Mucosa of gallbladder (tissue), 1 donor: Measurements from ENCODE around the gene SH3TC1. TPM values are rescaled to one million over a fixed set of nuclear protein-coding genes. Genes with fewer than 3 reads are reported as not detected.

ENCODE experiments used
- DNase-seq: peaks from one replicate; pipeline ENCODE4 v3.0.0-alpha.2; 2020; ENCODE audit warnings: low spot score
- total RNA-seq: library from RNA; stranded (reverse); gene quantifications from one replicate; pipeline ENCODE4 v1.2.1, GENCODE V29; 2021
- donor health status: DM: no; HTN: no; CAD: no.

The SH3TC1 gene
- total RNA-seq, 1 donor from 2014 or later, result 50.9 TPM

DNA sequence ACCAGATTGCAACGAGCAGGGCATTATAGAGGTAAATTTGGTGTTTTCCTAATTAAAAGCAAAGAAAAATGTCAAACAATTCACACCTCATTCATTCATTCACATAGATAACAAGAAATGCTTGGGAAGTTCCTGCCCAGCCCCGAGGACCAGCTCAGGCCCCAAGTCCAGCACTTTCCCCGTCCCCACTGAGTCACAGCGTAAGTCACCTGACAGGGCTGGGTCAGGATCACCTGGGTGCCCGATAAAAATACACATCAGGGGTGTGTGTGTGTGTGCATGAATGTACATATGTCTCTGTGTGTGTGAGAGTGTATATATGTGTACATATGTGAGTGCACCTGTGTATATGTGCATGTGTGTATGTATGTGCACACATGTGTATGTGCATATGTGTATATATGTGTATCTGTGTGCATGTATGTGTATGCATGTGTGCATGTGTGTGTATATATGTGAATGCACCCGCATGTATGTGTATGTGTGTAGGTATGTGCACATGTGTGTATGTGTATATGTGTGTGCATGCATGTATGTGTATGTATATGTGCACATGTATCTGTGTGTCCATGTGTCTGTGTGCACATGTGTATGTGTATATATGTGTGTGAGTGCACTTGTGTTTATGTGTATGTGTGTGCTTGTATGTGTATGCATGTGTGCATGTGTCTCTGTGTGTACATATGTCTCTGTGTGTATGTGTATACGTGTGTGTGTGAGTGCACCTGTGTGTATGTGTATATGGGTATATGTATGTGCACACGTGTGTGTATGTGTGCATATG is 18.6 kb upstream of the SH3TC1 start:
- DNase-seq, result no peak

GRCh38 chr4:8181119-8181518 is 18.0 kb upstream of the SH3TC1 start:
- DNase-seq, result no peak

DNA sequence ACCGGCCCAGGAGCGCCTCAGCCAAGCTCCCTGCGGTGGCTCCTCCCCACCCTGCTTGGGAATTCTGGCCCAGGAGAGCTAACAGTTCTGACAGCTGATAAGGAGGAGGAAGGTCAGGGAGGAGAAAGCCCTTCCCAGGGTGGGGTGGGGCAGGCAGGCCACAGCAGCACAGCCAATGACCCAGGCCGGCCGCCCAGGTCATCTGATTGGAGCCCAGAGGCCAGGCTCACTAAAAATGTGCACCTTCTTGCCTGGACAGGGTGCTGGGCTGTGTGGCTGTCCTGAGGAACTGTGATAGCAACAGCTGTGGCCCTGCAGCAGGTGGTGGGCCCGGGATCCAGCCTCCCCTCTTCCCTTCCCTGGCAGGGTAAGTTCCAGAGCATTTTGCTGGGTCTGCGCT is 17.2 kb upstream of the SH3TC1 start:
- DNase-seq, result no peak

GRCh38 chr4:8182294-8182693 is 16.8 kb upstream of the SH3TC1 start:
- DNase-seq, result no peak

DNA sequence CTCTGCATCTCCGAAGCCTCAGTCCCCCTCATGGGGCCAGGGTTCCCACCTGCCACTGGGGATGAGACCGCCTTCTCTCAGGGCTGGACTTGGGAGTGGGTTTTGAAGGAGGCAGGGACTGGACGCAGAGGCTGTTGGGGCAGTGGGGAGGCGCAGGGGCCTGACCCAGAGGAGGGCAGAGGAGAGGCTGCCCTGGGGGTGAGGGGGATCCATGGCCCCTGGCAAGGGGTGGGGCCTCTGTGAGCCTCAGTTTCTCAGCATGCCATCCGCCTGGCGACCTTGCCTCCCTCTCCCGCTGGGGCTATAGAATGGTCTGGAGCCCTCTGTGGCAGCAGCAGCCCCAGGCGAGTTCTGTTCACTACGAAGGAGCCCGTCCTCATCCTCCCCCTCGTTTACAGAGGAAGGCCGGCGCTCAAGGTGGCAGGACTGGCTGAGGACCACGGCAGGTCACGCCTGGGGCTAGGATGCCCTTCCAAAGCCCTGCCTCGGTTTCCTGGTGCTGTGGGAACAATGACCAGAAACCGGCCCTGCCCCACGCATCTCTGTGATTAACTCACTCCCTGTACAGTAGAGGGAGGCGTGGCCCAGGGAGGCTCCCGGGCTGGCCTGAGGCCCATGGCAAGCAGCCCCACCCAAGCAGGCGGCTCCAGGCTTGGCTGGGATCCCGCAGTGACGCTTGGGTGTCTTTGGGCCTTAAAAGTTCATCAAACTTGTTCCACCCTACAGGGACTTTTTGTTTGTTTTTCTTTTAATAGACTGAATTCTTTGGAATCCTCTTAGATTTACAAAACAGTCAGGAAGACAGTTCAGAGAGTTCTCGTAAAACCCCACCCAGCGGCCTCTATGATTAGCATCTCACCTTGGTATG is 16.0 kb upstream of the SH3TC1 start:
- DNase-seq, result peak; percentile 88

GRCh38 chr4:8184061-8184460 is 15.0 kb upstream of the SH3TC1 start:
- no peak for DNase-seq

DNA sequence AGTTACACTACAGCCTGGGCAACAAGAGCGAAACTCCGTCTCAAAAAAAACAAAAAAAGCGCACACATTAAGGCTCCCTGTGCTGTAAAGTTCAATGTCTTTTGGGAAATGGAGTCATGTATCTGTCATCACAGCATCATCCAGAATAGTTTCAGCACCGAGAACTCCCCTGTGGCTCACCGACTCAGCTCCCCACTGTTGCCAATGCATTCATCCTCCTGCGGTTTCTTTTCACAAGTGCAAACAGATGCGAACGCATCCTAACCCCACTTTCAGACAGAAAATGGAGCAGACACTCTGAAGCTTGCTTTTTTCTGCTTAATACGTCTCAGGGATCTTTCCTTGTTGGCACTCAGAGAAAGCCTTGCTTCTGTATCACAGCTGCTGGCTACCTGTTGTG is 13.8 kb upstream of the SH3TC1 start:
- DNase-seq, result no peak

DNA sequence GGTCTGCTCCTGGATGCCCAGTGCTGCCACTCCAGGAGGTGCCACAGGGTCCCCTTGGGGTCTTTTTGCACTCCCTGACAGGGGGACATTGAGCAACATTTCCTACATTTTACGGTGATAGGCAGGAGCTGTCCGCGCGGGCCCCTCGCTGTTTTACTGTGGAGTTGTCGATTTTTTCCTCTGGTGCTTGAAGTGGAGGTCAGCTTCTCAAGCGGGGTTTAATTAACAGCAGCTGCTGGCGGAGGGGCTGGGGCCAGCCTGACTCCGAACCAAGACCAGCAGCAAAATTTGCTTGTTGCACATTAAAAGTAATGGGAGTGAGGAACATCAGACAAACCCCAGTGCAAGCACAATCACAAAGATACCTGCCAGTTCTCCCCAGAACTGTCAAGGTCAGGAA is 13.2 kb upstream of the SH3TC1 start:
- DNase-seq, result no peak

DNA sequence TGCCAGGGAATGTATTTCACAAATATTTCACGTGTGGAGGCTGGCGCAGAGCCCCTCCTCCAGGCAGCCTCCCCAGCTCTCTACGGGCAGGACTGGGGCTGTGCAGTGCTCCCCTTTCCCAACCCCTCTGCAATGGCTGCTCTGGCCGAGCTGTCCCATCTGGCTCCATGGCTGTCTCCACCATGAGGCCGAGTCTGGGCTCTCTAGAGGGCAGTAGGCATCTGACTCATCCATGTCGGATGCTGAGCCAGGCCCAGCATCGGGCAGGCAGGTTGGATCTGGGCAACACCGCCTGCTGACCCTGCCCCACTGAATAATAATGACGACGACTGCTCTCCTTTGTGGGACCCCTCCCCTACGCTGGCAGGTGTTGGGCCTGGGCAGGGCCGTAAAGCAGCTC is 11.0 kb upstream of the SH3TC1 start:
- DNase-seq, result no peak

DNA sequence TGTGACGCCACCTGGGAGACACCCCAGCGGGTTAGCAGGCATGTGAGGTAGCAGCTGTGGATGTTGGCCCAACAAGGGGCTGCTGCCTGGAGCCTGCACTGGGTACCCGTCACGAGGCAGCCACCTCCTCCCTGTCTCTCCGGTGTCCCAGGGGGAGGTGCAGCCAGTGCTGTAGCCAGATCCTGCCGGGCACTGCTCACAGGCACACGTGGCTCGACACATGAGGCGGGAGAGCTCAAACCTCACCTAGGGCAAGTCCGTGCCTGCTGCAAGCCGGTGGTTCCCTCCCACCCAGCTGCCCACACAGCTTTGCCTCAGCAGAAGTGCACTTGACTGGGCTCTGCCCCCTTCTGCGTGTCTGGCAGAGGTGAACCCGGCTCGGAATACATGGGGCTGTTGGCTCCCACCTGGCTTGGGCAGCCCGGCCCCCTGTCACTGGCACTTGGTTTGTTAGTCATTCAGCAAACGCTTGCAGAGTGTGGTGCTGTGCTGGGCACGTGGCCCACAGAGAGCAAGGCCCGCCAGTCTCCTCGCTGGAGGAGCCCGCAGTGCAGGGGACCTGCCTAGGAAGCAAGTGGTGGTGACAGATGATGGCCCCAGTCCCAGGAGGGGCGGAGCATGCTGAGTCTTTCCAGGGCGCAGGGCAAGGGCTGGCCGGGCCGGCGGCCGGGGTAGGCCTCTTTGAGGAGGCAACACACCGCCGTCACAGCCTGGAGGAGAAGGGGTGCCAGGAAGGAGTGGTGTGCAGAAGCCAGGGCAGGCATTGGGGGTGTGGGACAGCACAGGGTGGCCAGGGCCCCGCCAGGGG is 10.1 kb upstream of the SH3TC1 start:
- peak; percentile 71 for DNase-seq

DNA sequence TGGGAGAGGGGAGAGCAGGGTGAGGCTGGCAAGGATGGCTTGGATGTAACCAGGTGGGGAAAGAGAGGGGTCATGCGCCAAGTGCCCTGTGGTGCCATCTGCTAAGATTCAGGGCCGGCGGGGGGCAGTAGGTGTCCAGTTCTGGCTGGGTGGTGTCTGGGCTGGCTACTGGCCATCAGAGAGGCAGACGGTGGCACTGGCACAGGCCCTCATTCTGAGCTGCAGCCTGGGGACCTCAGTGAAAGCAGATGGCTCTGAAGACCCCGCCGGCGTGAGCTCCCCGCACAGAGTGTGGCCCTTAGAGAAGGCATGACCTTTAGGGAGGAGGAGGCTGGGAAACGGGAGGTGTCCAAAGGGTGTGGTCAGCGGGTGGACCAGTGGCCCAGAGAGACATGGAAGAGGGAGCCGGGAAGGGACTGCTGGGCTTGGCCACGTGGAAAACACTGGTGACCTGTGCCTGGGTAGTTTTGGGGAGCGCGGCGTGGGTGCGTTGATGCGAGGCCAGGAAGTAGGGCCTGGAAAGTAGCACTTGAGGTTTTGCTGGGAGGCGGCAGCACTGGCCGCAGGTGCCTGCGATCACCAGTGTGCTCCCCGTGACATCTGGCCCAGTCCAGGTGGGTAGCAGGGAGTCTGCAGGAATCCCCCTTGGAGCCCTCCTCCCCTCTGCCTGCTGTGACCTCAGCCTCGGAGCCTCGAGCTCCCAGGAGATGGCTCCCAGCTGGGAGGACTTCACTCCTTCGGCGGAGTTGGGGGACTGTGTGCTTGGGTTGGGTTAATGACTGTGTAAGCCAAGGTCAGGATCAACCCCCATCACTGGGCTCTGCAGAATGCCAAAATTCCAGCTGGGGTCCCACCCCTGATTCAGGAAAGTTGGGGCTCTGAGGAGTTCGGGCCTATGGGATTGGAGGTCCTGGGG is 9.3 kb upstream of the SH3TC1 start:
- no peak for DNase-seq

- DNase-seq, result peak; percentile 78
Measured at GRCh38 chr4:8191136-8191747, 7.8 kb upstream of the SH3TC1 start.

GRCh38 chr4:8192748-8193738 is 6.0 kb upstream of the SH3TC1 start:
- DNase-seq, result peak; percentile 73

DNA sequence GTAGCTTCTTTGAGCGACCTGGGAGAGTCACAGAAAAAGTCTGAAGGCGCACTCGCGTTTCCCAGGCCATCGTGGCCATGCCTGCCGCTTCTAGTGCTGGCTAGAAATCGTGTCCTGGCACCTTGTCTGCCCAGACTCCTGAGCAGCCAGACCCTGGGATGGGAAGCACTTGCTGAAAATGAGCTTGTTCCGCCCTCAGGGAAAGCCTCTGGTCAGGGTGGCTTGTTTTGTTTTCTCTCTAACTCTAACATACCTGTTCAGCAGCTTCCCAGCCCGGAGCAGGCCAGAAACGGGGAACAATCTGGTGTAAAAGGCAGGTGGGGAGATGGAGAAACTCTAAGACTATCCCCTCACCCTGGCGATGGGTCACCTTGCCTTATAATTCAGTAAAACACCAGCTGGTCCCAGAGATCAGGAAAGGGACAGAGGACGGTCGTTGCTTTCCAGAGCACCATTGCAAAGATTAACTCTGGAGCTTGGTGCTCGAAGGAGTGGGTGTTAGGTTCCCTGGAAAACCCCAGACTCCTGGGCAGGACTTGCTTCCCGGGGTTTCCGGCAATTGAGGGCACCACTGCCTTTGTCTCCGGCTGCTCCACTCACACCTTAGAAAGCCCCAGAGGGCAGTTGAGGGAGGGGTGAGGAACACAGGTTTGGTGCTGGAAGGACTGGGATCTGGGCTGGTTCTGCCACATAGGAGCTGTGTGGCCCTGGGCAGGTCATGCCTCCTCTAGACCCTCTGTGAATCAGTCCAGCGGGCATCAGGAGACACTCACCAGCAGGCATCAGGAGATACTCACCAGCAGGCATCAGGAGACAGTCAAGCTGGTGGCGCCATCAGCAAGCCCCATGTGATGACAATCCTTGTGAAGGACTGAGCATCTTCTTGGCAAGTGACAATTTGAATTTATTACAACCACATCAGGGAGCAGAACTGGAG is 4.5 kb upstream of the SH3TC1 start:
- no peak for DNase-seq

DNA sequence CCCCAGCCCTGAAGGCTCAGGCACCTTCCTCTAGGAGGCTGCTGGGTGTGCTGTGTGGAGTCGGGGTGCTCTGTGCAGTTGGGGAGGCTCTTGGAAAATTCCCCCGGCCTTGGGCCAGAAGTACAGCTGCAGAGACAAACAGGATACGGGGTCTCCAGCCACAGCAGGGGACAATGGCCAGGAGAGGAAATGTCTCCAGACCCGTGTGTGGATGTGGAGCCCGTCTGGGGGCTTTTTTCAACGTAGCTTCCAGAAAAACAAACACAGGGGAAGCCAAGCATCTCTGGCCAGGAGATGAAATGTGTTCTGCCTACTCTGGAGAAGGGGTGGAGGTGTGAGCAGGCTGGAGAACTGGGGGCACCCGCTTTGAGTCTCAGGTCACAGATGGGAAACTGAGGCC is 3.7 kb upstream of the SH3TC1 start:
- no peak for DNase-seq

- DNase-seq, result no peak
Measured at GRCh38 chr4:8195841-8196458, 3.1 kb upstream of the SH3TC1 start.

- DNase-seq, result no peak
Measured at GRCh38 chr4:8197521-8197920, 1.6 kb upstream of the SH3TC1 start.
